PC-9 (cell line): Measurements from ENCODE around the gene FGFR3. TPM values are rescaled to one million over a fixed set of nuclear protein-coding genes. Genes with fewer than 3 reads are reported as not detected.

Experiments
- BruUV-seq: library from RNA; stranded (reverse); fragments of 400-500 nt; replicated peaks from 2 replicates; lab custom pipeline; 2021; lab: Mats Ljungman, UMichigan
- CTCF ChIA-PET: fragments of 300-600 bp; sonication (Branson Sonifier 250); formaldehyde crosslinking; loops from one replicate; lab custom pipeline; 2022; ENCODE audit warnings: antibody characterized with exemption; lab: Charles Lee
- POLR2A ChIA-PET: fragments of 300-600 bp; sonication (Branson Sonifier 250); formaldehyde crosslinking; loops from one replicate; lab custom pipeline; 2022; ENCODE audit warnings: antibody characterized with exemption; ENCODE audit not compliant: unreplicated experiment; lab: Charles Lee
- DNase-seq, 2 experiments: peaks; one replicate each; pipeline versions ENCODE4 v3.0.0 to v3.0.0-alpha.2; 2015 to 2022; ENCODE audit warnings: mixed read lengths in 1 of 2
- H2AFZ ChIP-seq: fragments of 200-600 bp; sonication (generic); 2 replicates; pipeline ENCODE4 v1.8.1; 2017; ENCODE audit warnings: antibody characterized with exemption
- H3F3A ChIP-seq: fragments of 200-600 bp; sonication (generic); 2 replicates; pipeline ENCODE4 v1.8.1; 2017; ENCODE audit warnings: antibody characterized with exemption, mild to moderate bottlenecking, low read depth; ENCODE audit not compliant: insufficient read depth
- H3K27ac ChIP-seq: fragments of 200-600 bp; sonication (generic); 2 replicates; pipeline ENCODE4 v1.6.1; 2016; ENCODE audit warnings: mixed run types
- H3K27me3 ChIP-seq: fragments of 200-600 bp; sonication (generic); 2 replicates; pipeline ENCODE4 v1.6.1; 2016; ENCODE audit warnings: low read depth, mixed run types; ENCODE audit not compliant: insufficient read depth
- H3K36me3 ChIP-seq: fragments of 200-600 bp; sonication (generic); 2 replicates; pipeline ENCODE4 v1.6.1; 2016; ENCODE audit warnings: low read depth, mixed run types
- H3K4me1 ChIP-seq: fragments of 200-600 bp; sonication (generic); replicated peaks from 2 replicates; pipeline ENCODE4 v1.6.1; 2016; ENCODE audit warnings: mixed run types; ENCODE audit not compliant: insufficient read depth
- H3K4me2 ChIP-seq: fragments of 200-600 bp; sonication (generic); 2 replicates; pipeline ENCODE4 v1.6.1; 2017; ENCODE audit warnings: mixed run types
- H3K4me3 ChIP-seq: fragments of 200-600 bp; sonication (generic); 2 replicates; pipeline ENCODE4 v1.6.1; 2016; ENCODE audit warnings: mixed run types
- H3K79me2 ChIP-seq: fragments of 200-600 bp; sonication (generic); 2 replicates; pipeline ENCODE4 v1.6.1; 2017; ENCODE audit warnings: low read depth, mixed run types
- H3K9me2 ChIP-seq: fragments of 200-600 bp; sonication (generic); 2 replicates; pipeline ENCODE4 v1.8.1; 2017; ENCODE audit warnings: mild to moderate bottlenecking; ENCODE audit not compliant: insufficient read depth
- H3K9me3 ChIP-seq: fragments of 200-600 bp; sonication (generic); 2 replicates; pipeline ENCODE4 v1.8.1; 2016; ENCODE audit warnings: low read depth; ENCODE audit not compliant: insufficient read depth
- H4K20me1 ChIP-seq: fragments of 200-600 bp; sonication (generic); 2 replicates; pipeline ENCODE4 v1.8.1; 2017; ENCODE audit not compliant: insufficient read depth
- EZH2 ChIP-seq: fragments of 200-600 bp; sonication (generic); IDR thresholded peaks from 2 replicates; pipeline ENCODE4 v1.8.0; 2017; ENCODE audit warnings: antibody characterized with exemption, low read depth
- intact Hi-C: fragments of 100-400 bp; cut with micrococcal nuclease; formaldehyde crosslinking; loops from one replicate; pipeline ENCODE4 v1.10.0; 2022; ENCODE audit not compliant: unreplicated experiment
- total RNA-seq: library from RNA; stranded (reverse); gene quantifications from 2 replicates; pipeline ENCODE4 v1.2.3, GENCODE V29; 2021
- TF ChIP-seq, protein P1 (sequence below): fragments of 200-600 bp; sonication (generic); conservative IDR thresholded peaks from 2 replicates; pipeline ENCODE4 v1.6.1; 2017; ENCODE audit warnings: mixed run types, antibody characterized with exemption, mild to moderate bottlenecking, moderate library complexity

FGFR3 gene
- total RNA-seq, 1 experiment from 2014 or later: 8.2 TPM

DNA sequence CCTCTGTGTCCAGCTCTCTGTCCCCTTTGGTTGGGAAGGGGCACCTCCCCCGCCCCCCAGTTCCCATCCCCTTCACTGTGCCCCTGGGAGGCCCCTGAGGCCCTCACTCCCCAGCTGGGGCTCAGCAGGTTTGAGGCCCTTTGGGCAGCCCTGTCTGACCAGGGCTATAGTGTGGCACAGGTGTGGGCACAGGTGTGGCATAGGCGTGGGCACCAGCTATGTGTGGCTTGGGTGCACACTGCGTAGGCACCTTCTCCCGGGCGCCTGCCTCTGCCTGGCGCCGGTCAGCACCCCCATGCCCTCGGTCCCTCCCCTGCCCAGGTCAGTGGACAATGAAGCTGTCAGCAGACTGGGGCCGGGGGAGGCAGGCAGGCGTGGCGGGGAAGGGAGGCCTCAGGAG lies 7.5 kb upstream of the FGFR3 start:
- no peaks in the 10 kb centered on the region for H3K9me3 ChIP-seq
- ChIA-PET CTCF (no interaction called here), POLR2A (interaction anchor here (0.5 kb wide), 1 partner anchor 10 kb away, joined by 3 read pairs; no protein-coding TSS in a partner anchor)
- H4K20me1 ChIP-seq: no peaks in the 10 kb centered on the region
- no peak overlapping the region for H3K27ac ChIP-seq
- no peaks in the 10 kb centered on the region for H3K9me2 ChIP-seq
- H3K27me3 ChIP-seq: no peaks in the 10 kb centered on the region
- 0 out of 2 replicates have a peak, but pooled peaks cover 5% of the 10 kb centered on the region for H3F3A ChIP-seq
- peaks cover 9% of the 10 kb centered on the region for H3K4me1 ChIP-seq
- H3K4me2 ChIP-seq: no peak overlapping the region
- H3K4me3 ChIP-seq: no peak overlapping the region
- BruUV-seq: no TSS peak
- DNase-seq: no peak
- intact Hi-C loops: no loop called here
- no peak overlapping the region for H2AFZ ChIP-seq
- no peak for TF ChIP-seq EZH2
- TF ChIP-seq, protein P1, sequence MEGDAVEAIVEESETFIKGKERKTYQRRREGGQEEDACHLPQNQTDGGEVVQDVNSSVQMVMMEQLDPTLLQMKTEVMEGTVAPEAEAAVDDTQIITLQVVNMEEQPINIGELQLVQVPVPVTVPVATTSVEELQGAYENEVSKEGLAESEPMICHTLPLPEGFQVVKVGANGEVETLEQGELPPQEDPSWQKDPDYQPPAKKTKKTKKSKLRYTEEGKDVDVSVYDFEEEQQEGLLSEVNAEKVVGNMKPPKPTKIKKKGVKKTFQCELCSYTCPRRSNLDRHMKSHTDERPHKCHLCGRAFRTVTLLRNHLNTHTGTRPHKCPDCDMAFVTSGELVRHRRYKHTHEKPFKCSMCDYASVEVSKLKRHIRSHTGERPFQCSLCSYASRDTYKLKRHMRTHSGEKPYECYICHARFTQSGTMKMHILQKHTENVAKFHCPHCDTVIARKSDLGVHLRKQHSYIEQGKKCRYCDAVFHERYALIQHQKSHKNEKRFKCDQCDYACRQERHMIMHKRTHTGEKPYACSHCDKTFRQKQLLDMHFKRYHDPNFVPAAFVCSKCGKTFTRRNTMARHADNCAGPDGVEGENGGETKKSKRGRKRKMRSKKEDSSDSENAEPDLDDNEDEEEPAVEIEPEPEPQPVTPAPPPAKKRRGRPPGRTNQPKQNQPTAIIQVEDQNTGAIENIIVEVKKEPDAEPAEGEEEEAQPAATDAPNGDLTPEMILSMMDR: no peak
- no peaks in the 10 kb centered on the region for H3K36me3 ChIP-seq
- no peaks in the 10 kb centered on the region for H3K79me2 ChIP-seq

- intact Hi-C loops: no loop called here
- BruUV-seq: no TSS peak
- no peak for TF ChIP-seq EZH2
- TF ChIP-seq, protein P1: no peak
- ChIA-PET POLR2A (interaction anchor here (0.6 kb wide), 1 partner anchor 247 kb away, joined by 5 read pairs; no protein-coding TSS in a partner anchor), CTCF (no interaction called here)
- peaks cover 12% of the 10 kb centered on the region; the same call in 1 of the 2 replicates for H3F3A ChIP-seq
- H3K27ac ChIP-seq: no peak overlapping the region
- no peaks in the 10 kb centered on the region for H3K79me2 ChIP-seq
- no peaks in the 10 kb centered on the region for H3K36me3 ChIP-seq
- no peak overlapping the region for H3K4me2 ChIP-seq
- no peaks in the 10 kb centered on the region for H3K9me2 ChIP-seq
- H4K20me1 ChIP-seq: no peaks in the 10 kb centered on the region
- no peaks in the 10 kb centered on the region for H3K9me3 ChIP-seq
- no peaks in the 10 kb centered on the region for H3K27me3 ChIP-seq
- no peak overlapping the region for H3K4me3 ChIP-seq
- DNase-seq: no peak
- H2AFZ ChIP-seq: no peak overlapping the region
- H3K4me1 ChIP-seq: peaks cover 9% of the 10 kb centered on the region
Observed at GRCh38 chr4:1786544-1787362, 6.3 kb upstream of the FGFR3 start.

DNA sequence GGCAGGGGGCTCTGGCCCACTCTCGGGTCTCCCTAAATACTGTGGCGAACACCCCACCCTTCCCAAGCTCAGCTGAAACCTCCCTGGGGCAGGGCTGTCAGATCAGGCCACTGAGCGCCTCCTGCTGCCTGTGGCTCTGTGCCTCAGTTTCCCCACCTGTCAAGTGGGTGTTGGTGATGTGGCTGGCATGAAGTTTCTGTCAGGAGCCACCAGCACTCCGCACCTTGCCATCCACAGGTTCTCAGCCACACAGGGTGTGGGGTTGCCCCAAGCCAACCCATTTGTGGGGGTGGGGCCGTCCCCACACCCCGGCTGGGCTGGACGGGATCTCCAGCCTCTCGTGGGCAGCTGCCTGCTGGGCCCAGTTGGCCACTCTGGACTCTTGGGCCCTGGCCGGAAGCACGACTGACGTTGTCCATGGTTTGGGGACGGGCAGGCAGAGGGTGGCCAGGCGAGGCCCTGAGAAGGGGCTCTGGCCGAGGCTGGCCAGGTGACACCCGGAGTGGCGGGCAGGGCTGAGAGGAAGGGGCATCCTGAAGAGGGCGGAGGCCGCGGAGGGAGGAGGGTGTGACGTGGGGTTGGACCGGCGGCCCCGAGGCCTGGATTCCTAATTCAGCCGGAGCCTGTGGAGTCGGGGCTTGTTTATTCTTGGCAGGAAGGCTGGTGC lies 5.5 kb upstream of the FGFR3 start:
- intact Hi-C loops: no loop called here
- Histone ChIP-seq H3K4me3 (no peak overlapping the region), H4K20me1 (no peaks in the 10 kb centered on the region), H3K9me2 (no peaks in the 10 kb centered on the region), H2AFZ (no peak overlapping the region), H3F3A (peaks cover 20% of the 10 kb centered on the region; the same call in 1 of the 2 replicates), H3K27ac (no peak overlapping the region), H3K36me3 (no peaks in the 10 kb centered on the region), H3K4me1 (peaks cover 9% of the 10 kb centered on the region), H3K9me3 (no peaks in the 10 kb centered on the region), H3K79me2 (no peaks in the 10 kb centered on the region), H3K4me2 (no peak overlapping the region), H3K27me3 (no peaks in the 10 kb centered on the region)
- ChIA-PET POLR2A (no interaction called here), CTCF (no interaction called here)
- DNase-seq: no peak
- BruUV-seq: no TSS peak
- TF ChIP-seq, protein P1: no peak
- no peak for TF ChIP-seq EZH2
